HEK293 (cell line): ENCODE data around the gene ABT1.
A peak's percentile ranks its signal among the peaks of the same experiment; 100 is the strongest.

Source experiments
- HOXC10 ChIP-seq: sonication (generic); formaldehyde crosslinking; IDR thresholded peaks from 2 replicates; pipeline ENCODE4 v1.8.1; 2023; ENCODE audit warnings: mild to moderate bottlenecking, missing genetic modification reagents
- HOXD13 ChIP-seq: sonication (generic); formaldehyde crosslinking; IDR thresholded peaks from 2 replicates; pipeline ENCODE4 v1.8.0; 2022; ENCODE audit warnings: missing genetic modification reagents, borderline replicate concordance
- KLF1 ChIP-seq: fragments of 450-650 bp; formaldehyde crosslinking; IDR thresholded peaks from 2 replicates; pipeline ENCODE4 v1.5.1; 2016; ENCODE audit warnings: missing biosample characterization, missing genetic modification characterization
- KLF17 ChIP-seq: fragments of 450-650 bp; formaldehyde crosslinking; IDR thresholded peaks from 2 replicates; pipeline ENCODE4 v1.5.1; 2016; ENCODE audit warnings: missing biosample characterization, missing genetic modification characterization
- KLF7 ChIP-seq: fragments of 450-650 bp; formaldehyde crosslinking; IDR thresholded peaks from 2 replicates; pipeline ENCODE4 v1.5.1; 2016; ENCODE audit warnings: missing biosample characterization, missing genetic modification characterization, borderline replicate concordance
- PRDM1 ChIP-seq: fragments of 450-650 bp; formaldehyde crosslinking; IDR thresholded peaks from 2 replicates; pipeline ENCODE4; 2016; ENCODE audit warnings: missing biosample characterization, missing genetic modification characterization
- PRDM10 ChIP-seq: fragments of 450-650 bp; formaldehyde crosslinking; IDR thresholded peaks from 2 replicates; pipeline ENCODE4 v1.5.1; 2016; ENCODE audit warnings: missing biosample characterization, missing genetic modification characterization
- RBAK ChIP-seq: fragments of 450-650 bp; formaldehyde crosslinking; IDR thresholded peaks from 2 replicates; pipeline ENCODE4 v1.5.1; 2016; ENCODE audit warnings: missing biosample characterization, missing genetic modification characterization
- WT1 ChIP-seq: fragments of 450-650 bp; formaldehyde crosslinking; IDR thresholded peaks from 2 replicates; pipeline ENCODE4 v1.5.1; 2016; ENCODE audit warnings: missing biosample characterization, missing genetic modification characterization
- ZBTB7A ChIP-seq: fragments of 450-650 bp; formaldehyde crosslinking; IDR thresholded peaks from 2 replicates; pipeline ENCODE4 v1.5.1; 2016; ENCODE audit warnings: low read depth, missing biosample characterization, missing genetic modification characterization
- ZBTB8A ChIP-seq: fragments of 450-650 bp; formaldehyde crosslinking; IDR thresholded peaks from 2 replicates; pipeline ENCODE4 v1.5.1; 2016; ENCODE audit warnings: missing biosample characterization, missing genetic modification characterization
- ZFHX2 ChIP-seq: fragments of 450-650 bp; formaldehyde crosslinking; conservative IDR thresholded peaks from 2 replicates; pipeline ENCODE4 v1.5.1; 2016; ENCODE audit warnings: missing biosample characterization, missing genetic modification characterization
- ZNF140 ChIP-seq: fragments of 450-650 bp; formaldehyde crosslinking; IDR thresholded peaks from 2 replicates; pipeline ENCODE4 v1.5.1; 2016; ENCODE audit warnings: missing biosample characterization, missing genetic modification characterization
- ZNF19 ChIP-seq: fragments of 450-650 bp; formaldehyde crosslinking; IDR thresholded peaks from 2 replicates; pipeline ENCODE4; 2016; ENCODE audit warnings: missing biosample characterization, missing genetic modification characterization, low read depth
- ZNF2 ChIP-seq: fragments of 450-650 bp; formaldehyde crosslinking; IDR thresholded peaks from 2 replicates; pipeline ENCODE4 v1.5.1; 2016; ENCODE audit warnings: missing biosample characterization, missing genetic modification characterization
- ZNF280D ChIP-seq: fragments of 450-650 bp; formaldehyde crosslinking; IDR thresholded peaks from 2 replicates; pipeline ENCODE4 v1.5.1; 2016; ENCODE audit warnings: missing biosample characterization, missing genetic modification characterization
- ZNF354C ChIP-seq: fragments of 450-650 bp; formaldehyde crosslinking; IDR thresholded peaks from 2 replicates; pipeline ENCODE4 v1.5.1; 2016; ENCODE audit warnings: missing biosample characterization, missing genetic modification characterization, low read depth, borderline replicate concordance
- ZNF394 ChIP-seq: fragments of 450-650 bp; formaldehyde crosslinking; IDR thresholded peaks from 2 replicates; pipeline ENCODE4 v1.5.1; 2016; ENCODE audit warnings: missing biosample characterization, missing genetic modification characterization, mild to moderate bottlenecking, moderate library complexity, borderline replicate concordance
- ZNF433 ChIP-seq: fragments of 450-650 bp; formaldehyde crosslinking; IDR thresholded peaks from 2 replicates; pipeline ENCODE4 v1.5.1; 2016; ENCODE audit warnings: missing biosample characterization, missing genetic modification characterization, low read depth
- ZNF549 ChIP-seq: fragments of 450-650 bp; IDR thresholded peaks from 2 replicates; pipeline ENCODE4 v1.5.1; 2018; ENCODE audit warnings: missing biosample characterization, missing genetic modification characterization, mild to moderate bottlenecking, inconsistent platforms, moderate library complexity
- ZNF560 ChIP-seq: fragments of 450-650 bp; formaldehyde crosslinking; IDR thresholded peaks from 2 replicates; pipeline ENCODE4 v1.5.1; 2017; ENCODE audit warnings: missing biosample characterization, missing genetic modification characterization, borderline replicate concordance
- ZNF561 ChIP-seq: fragments of 450-650 bp; IDR thresholded peaks from 2 replicates; pipeline ENCODE4 v1.5.1; 2018; ENCODE audit warnings: missing biosample characterization, missing genetic modification characterization, borderline replicate concordance
- ZNF626 ChIP-seq: fragments of 450-650 bp; sonication (Bioruptor Pico); formaldehyde crosslinking; IDR thresholded peaks from 2 replicates; pipeline ENCODE4 v1.5.1; 2018; ENCODE audit warnings: missing biosample characterization, missing genetic modification characterization, inconsistent platforms
- ZNF777 ChIP-seq: fragments of 450-650 bp; formaldehyde crosslinking; IDR thresholded peaks from 2 replicates; pipeline ENCODE4 v1.5.1; 2017; ENCODE audit warnings: missing biosample characterization, missing genetic modification characterization, borderline replicate concordance
- ZNF830 ChIP-seq: fragments of 450-650 bp; IDR thresholded peaks from 2 replicates; pipeline ENCODE4 v1.5.0; 2018; ENCODE audit warnings: missing biosample characterization, missing genetic modification characterization, low read depth, mild to moderate bottlenecking, moderate library complexity
- TF ChIP-seq, protein P1 (sequence below): fragments of 450-650 bp; formaldehyde crosslinking; IDR thresholded peaks from 2 replicates; pipeline ENCODE4 v1.5.1; 2016; ENCODE audit warnings: missing biosample characterization, missing genetic modification characterization, borderline replicate concordance
- TF ChIP-seq, protein P2 (sequence below): IDR thresholded peaks from 2 replicates; pipeline ENCODE4 v1.6.1; 2011; ENCODE audit warnings: mild to moderate bottlenecking, low read depth, low read length, borderline replicate concordance

Gene ABT1

GRCh38 chr6:26553635-26554446 lies 42.9 kb upstream of the ABT1 start (continued):
- no peak for TF ChIP-seq ZNF354C (tag by site-specific recombination)
- TF ChIP-seq ZBTB7A (tag by site-specific recombination): no peak
- no peak for TF ChIP-seq KLF7 (tag by site-specific recombination)
- TF ChIP-seq ZNF561: 0 out of 2 replicates have a peak, but pooled peaks have one; percentile 47
- TF ChIP-seq ZNF140: no peak
- no peak for TF ChIP-seq HOXC10 (CRISPR knock-in tag)
- TF ChIP-seq ZNF2 (tag by site-specific recombination): peak; percentile 35
- TF ChIP-seq KLF17 (tag by site-specific recombination): peak; percentile 43; the same call in 1 of the 2 replicates
- TF ChIP-seq WT1: peak; percentile 77
- TF ChIP-seq, protein P1, sequence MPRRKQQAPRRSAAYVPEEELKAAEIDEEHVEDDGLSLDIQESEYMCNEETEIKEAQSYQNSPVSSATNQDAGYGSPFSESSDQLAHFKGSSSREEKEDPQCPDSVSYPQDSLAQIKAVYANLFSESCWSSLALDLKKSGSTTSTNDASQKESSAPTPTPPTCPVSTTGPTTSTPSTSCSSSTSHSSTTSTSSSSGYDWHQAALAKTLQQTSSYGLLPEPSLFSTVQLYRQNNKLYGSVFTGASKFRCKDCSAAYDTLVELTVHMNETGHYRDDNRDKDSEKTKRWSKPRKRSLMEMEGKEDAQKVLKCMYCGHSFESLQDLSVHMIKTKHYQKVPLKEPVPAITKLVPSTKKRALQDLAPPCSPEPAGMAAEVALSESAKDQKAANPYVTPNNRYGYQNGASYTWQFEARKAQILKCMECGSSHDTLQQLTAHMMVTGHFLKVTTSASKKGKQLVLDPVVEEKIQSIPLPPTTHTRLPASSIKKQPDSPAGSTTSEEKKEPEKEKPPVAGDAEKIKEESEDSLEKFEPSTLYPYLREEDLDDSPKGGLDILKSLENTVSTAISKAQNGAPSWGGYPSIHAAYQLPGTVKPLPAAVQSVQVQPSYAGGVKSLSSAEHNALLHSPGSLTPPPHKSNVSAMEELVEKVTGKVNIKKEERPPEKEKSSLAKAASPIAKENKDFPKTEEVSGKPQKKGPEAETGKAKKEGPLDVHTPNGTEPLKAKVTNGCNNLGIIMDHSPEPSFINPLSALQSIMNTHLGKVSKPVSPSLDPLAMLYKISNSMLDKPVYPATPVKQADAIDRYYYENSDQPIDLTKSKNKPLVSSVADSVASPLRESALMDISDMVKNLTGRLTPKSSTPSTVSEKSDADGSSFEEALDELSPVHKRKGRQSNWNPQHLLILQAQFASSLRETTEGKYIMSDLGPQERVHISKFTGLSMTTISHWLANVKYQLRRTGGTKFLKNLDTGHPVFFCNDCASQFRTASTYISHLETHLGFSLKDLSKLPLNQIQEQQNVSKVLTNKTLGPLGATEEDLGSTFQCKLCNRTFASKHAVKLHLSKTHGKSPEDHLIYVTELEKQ (tag by site-specific recombination): peak; percentile 43; the same call in 1 of the 2 replicates
- peak; percentile 69; the same call in 1 of the 2 replicates for TF ChIP-seq ZNF394 (tag by site-specific recombination)
- no peak for TF ChIP-seq ZNF549 (tag by site-specific recombination)
- no peak for TF ChIP-seq ZNF777 (tag by site-specific recombination)
- no peak for TF ChIP-seq ZNF560 (tag by site-specific recombination)
- no peak for TF ChIP-seq ZNF19 (tag by site-specific recombination)
- no peak for TF ChIP-seq KLF1
- no peak for TF ChIP-seq ZNF280D (tag by site-specific recombination)
- TF ChIP-seq ZFHX2 (tag by site-specific recombination): no peak
- no peak for TF ChIP-seq ZNF830 (tag by site-specific recombination)
- TF ChIP-seq HOXD13 (CRISPR knock-in tag): no peak
- TF ChIP-seq, protein P2, sequence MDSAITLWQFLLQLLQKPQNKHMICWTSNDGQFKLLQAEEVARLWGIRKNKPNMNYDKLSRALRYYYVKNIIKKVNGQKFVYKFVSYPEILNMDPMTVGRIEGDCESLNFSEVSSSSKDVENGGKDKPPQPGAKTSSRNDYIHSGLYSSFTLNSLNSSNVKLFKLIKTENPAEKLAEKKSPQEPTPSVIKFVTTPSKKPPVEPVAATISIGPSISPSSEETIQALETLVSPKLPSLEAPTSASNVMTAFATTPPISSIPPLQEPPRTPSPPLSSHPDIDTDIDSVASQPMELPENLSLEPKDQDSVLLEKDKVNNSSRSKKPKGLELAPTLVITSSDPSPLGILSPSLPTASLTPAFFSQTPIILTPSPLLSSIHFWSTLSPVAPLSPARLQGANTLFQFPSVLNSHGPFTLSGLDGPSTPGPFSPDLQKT: no peak
- TF ChIP-seq ZBTB8A (tag by site-specific recombination): peak; percentile 76
- peak; percentile 49; the same call in 1 of the 2 replicates for TF ChIP-seq PRDM10 (tag by site-specific recombination)
- no peak for TF ChIP-seq ZNF433 (tag by site-specific recombination)
- no peak for TF ChIP-seq RBAK (tag by site-specific recombination)
- TF ChIP-seq PRDM1 (tag by site-specific recombination): peak; percentile 36; the same call in 1 of the 2 replicates
- TF ChIP-seq ZNF626: no peak
